Karpas-422 (cell line): ENCODE data around the gene MVP. TPM values are rescaled to one million over a fixed set of nuclear protein-coding genes. Genes with fewer than 3 reads are reported as not detected.
"Not testable (repeated sequence)": the region's sequence is repeated elsewhere in the genome, so short reads cannot be mapped to it uniquely, and the experiment has no call there.

Experiments used
- DNase-seq: peaks from one replicate; pipeline ENCODE4 v3.0.0-alpha.2; 2015
- H2AFZ ChIP-seq: fragments of 200-600 bp; sonication (generic); 2 replicates; pipeline ENCODE4 v1.6.1; 2014; ENCODE audit warnings: antibody characterized with exemption, low read length, mixed read lengths
- H3K27ac ChIP-seq: fragments of 200-600 bp; sonication (generic); 2 replicates; pipeline ENCODE4 v1.5.1; 2014; ENCODE audit warnings: mild to moderate bottlenecking, low read length, moderate library complexity
- H3K27me3 ChIP-seq: fragments of 200-600 bp; sonication (generic); 2 replicates; pipeline ENCODE4 v1.6.1; 2014; ENCODE audit warnings: low read length, mixed read lengths
- H3K36me3 ChIP-seq: fragments of 200-600 bp; sonication (generic); 2 replicates; pipeline ENCODE4 v1.6.1; 2014; ENCODE audit warnings: low read length, mixed read lengths; ENCODE audit not compliant: insufficient read depth
- H3K4me1 ChIP-seq: fragments of 200-600 bp; sonication (generic); 2 replicates; pipeline ENCODE4 v1.6.1; 2014; ENCODE audit warnings: mild to moderate bottlenecking, low read length, mixed read lengths
- H3K4me2 ChIP-seq: fragments of 200-600 bp; sonication (generic); 2 replicates; pipeline ENCODE4 v1.6.1; 2014; ENCODE audit warnings: low read length, low read depth, mild to moderate bottlenecking; ENCODE audit not compliant: poor library complexity, severe bottlenecking
- H3K4me3 ChIP-seq: fragments of 200-600 bp; sonication (generic); 2 replicates; pipeline ENCODE4 v1.5.1; 2014; ENCODE audit warnings: mild to moderate bottlenecking, antibody characterized with exemption, low read length, mixed read lengths
- H3K79me2 ChIP-seq: fragments of 200-600 bp; sonication (generic); 2 replicates; pipeline ENCODE4 v1.6.1; 2014; ENCODE audit warnings: mild to moderate bottlenecking, low read length, mixed read lengths
- H3K9ac ChIP-seq: fragments of 200-600 bp; sonication (generic); 2 replicates; pipeline ENCODE4 v1.6.0; 2014; ENCODE audit warnings: low read length
- H3K9me2 ChIP-seq: fragments of 200-600 bp; sonication (generic), shearing (Covaris generic); replicated peaks from 2 replicates; pipeline ENCODE4 v1.6.0; 2014; ENCODE audit warnings: mild to moderate bottlenecking, low read length, moderate library complexity; ENCODE audit not compliant: insufficient read depth
- H3K9me3 ChIP-seq: fragments of 300-700, 200-600 bp; sonication (generic); 2 replicates; pipeline ENCODE4 v1.6.1; 2014; ENCODE audit warnings: low read length, mixed read lengths
- H4K20me1 ChIP-seq: fragments of 200-600 bp; sonication (generic); 2 replicates; pipeline ENCODE4 v1.6.1; 2014; ENCODE audit warnings: mild to moderate bottlenecking, antibody characterized with exemption, low read length, low read depth; ENCODE audit not compliant: insufficient read depth
- total RNA-seq: library from RNA; depleted of rRNA; stranded (reverse); fragments of >200 nt; shearing (Covaris generic); gene quantifications from 2 replicates; pipeline ENCODE4 v1.2.3, GENCODE V29; 2014; ENCODE audit warnings: low replicate concordance

The MVP gene
- total RNA-seq, 1 experiment from 2014 or later, result 7.8 TPM

DNA sequence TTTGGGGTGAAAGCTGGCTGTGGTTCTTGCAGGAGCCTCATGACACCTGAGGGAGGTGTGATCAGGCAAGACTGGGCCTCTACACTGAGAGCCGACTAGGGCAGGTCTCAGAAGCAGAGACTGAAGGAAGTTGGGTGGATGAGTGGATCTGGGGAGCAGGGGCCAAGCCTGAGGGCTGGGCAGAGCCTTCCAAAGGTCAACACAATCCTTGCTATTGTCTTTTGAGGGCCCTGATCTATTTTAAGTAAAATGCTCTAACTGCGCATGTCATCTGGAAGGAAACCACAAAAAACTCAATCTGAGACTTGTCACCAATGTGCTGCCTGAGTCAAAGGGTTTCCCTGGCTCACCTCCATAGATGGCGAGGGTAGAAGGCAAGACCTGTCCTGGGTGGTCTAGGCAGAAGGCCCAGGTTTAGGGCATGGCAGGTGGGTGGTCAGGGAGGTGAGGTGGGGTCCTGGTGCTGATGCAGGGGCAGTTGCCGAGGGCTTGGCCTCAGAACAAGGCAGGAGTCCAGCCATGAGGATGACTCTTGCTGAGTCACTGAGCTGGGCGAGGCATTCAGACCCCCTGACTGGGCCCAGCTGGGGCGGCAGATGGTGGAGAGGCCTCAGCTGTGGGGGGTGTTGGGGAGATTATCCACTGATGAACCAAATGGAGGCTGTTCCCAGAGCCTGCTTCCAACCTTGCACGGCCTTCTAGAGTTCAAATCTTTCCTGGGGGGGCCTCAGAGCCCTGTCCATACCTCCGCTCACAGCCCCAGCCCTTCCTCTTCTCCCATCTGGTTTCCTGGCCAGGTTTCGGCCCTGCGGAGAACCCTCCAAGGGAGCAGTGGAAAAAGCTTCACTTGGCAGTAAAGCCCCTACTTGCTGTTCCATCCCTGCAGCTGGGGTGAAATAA is 5.1 kb downstream of the MVP start:
- Histone ChIP-seq H2AFZ (no peak overlapping the region), H3K9me2 (no peaks in the 10 kb centered on the region), H3K4me2 (no peak overlapping the region), H3K4me3 (no peak overlapping the region), H3K27me3 (no peaks in the 10 kb centered on the region), H4K20me1 (peaks cover 15% of the 10 kb centered on the region; the same call in 1 of the 2 replicates), H3K9ac (no peak overlapping the region), H3K79me2 (no peaks in the 10 kb centered on the region), H3K9me3 (no peaks in the 10 kb centered on the region), H3K36me3 (no peaks in the 10 kb centered on the region), H3K27ac (no peak overlapping the region), H3K4me1 (peaks cover 7% of the 10 kb centered on the region)
- DNase-seq, result no peak

DNA sequence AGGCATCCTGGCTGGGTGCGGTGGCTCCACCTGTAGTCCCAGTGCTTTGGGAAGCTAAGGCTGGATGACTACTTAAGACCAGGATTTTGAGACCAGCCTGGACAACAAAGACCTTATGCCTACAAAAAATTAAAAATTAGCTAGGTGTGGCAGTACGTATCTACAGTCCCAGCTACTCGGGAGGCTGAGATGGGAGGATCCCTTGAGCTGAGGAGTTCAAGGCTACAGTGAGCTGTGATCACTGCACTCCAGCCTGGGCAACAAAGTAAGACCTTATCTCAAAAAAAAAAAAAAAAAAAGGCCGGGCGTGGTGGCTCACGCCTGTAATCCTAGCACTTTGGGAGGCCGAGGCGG is 6.1 kb downstream of the MVP start:
- H3K27me3 ChIP-seq, result no peaks in the 10 kb centered on the region
- no peak overlapping the region for H3K9ac ChIP-seq
- no peaks in the 10 kb centered on the region for H3K9me2 ChIP-seq
- H3K4me1 ChIP-seq, result no peaks in the 10 kb centered on the region
- no peak overlapping the region for H3K4me2 ChIP-seq
- no peaks in the 10 kb centered on the region for H3K9me3 ChIP-seq
- H4K20me1 ChIP-seq, result peaks cover 6% of the 10 kb centered on the region; the same call in 1 of the 2 replicates
- H2AFZ ChIP-seq, result no peak overlapping the region
- no peak for DNase-seq
- H3K4me3 ChIP-seq, result no peak overlapping the region
- no peaks in the 10 kb centered on the region for H3K79me2 ChIP-seq
- H3K27ac ChIP-seq, result no peak overlapping the region
- H3K36me3 ChIP-seq, result no peaks in the 10 kb centered on the region

DNA sequence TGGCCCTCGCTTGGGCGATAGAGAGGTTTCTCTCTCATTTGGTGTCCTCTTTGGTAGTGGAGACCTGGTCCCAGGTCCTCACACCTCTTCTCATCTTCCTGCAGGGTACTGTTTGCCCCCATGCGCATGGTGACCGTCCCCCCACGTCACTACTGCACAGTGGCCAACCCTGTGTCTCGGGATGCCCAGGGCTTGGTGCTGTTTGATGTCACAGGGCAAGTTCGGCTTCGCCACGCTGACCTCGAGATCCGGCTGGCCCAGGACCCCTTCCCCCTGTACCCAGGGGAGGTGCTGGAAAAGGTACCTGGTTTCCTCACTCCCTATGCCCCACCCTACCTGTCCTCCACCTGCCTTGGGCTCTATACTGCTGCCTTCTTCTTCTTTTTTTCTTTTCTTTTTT is 10.5 kb downstream of the MVP start:
- Histone ChIP-seq H4K20me1 (no peaks in the 10 kb centered on the region), H2AFZ (no peak overlapping the region), H3K36me3 (no peaks in the 10 kb centered on the region), H3K27me3 (no peaks in the 10 kb centered on the region), H3K9me3 (no peaks in the 10 kb centered on the region), H3K4me1 (no peaks in the 10 kb centered on the region), H3K79me2 (no peaks in the 10 kb centered on the region), H3K4me2 (no peak overlapping the region), H3K9me2 (no peaks in the 10 kb centered on the region), H3K4me3 (no peak overlapping the region), H3K9ac (no peak overlapping the region), H3K27ac (no peak overlapping the region)
- no peak for DNase-seq

DNA sequence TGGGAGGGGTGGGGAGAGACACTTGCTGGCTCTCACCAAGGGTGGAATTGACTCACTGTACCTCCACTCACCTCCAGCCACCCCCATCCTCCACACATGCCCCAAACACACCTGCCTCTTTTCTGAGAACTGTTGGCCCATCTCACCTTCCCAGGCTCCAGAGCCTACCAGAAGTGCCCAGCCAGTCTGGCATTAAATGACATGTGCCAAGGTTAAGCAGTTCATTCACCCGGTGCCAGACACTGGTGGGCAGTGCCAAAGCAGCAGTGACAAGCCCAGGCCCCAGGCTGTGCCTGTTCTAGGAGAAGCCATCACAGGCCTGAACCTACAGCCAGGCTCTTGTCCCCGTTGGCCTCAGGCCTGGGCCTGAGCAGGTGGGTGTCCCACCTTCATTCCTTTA is 11.2 kb downstream of the MVP start:
- H4K20me1 ChIP-seq, result no peaks in the 10 kb centered on the region
- no peak overlapping the region for H3K4me3 ChIP-seq
- no peak overlapping the region for H3K27ac ChIP-seq
- H2AFZ ChIP-seq, result no peak overlapping the region
- no peaks in the 10 kb centered on the region for H3K27me3 ChIP-seq
- no peaks in the 10 kb centered on the region for H3K9me3 ChIP-seq
- H3K79me2 ChIP-seq, result no peaks in the 10 kb centered on the region
- H3K36me3 ChIP-seq, result no peaks in the 10 kb centered on the region
- DNase-seq, result no peak
- H3K4me1 ChIP-seq, result no peaks in the 10 kb centered on the region
- no peak overlapping the region for H3K4me2 ChIP-seq
- no peaks in the 10 kb centered on the region for H3K9me2 ChIP-seq
- no peak overlapping the region for H3K9ac ChIP-seq

DNA sequence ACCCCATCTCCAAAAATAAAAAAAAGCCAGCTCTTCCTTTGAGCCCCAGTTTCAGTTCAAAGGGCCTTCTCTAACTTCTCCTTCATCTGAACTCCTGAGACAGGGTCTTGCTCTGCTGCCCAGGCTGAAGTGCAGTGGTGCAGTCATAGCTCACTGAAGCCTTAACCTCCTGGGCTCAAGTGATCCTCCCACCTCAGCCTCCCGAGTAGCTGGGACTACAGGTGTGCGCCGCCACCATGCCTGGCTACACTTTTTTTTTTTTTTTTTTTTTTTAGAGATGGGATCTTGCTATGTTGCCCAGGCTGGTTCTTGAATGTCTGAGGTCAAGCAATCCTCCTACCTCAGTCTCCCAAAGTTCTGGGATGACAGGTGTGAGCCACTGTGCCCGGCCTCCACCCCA is 13.0 kb downstream of the MVP start:
- not testable (repeated sequence) for H3K4me1 ChIP-seq, H3K79me2 ChIP-seq, H4K20me1 ChIP-seq, H3K9me2 ChIP-seq, H3K27ac ChIP-seq, H3K9ac ChIP-seq, H2AFZ ChIP-seq, H3K27me3 ChIP-seq, H3K9me3 ChIP-seq, H3K4me3 ChIP-seq, DNase-seq, H3K36me3 ChIP-seq, H3K4me2 ChIP-seq

DNA sequence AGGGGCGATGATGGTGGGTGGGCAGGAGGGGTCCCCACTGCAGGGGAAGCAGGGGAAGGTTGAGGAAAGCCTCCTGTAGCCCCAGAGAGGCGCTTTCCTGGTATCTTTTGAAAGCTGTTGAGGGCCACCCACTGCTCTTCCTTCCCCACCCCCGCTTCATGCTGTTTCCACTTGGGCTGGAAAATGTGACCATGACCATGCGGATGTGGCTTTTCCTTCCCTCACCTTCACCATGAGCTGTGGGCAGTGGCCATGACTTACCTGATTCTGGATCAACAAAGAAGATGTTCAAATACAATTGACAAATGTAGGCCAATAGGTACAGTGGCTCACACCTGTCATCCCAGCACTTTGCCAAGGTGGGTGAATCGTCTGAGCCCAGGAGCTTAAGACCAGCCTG is 13.8 kb downstream of the MVP start:
- Histone ChIP-seq H2AFZ (no peak overlapping the region), H3K27ac (no peak overlapping the region), H3K79me2 (no peaks in the 10 kb centered on the region), H3K9me3 (no peaks in the 10 kb centered on the region), H3K9me2 (no peaks in the 10 kb centered on the region), H3K27me3 (no peaks in the 10 kb centered on the region), H4K20me1 (no peaks in the 10 kb centered on the region), H3K4me1 (no peaks in the 10 kb centered on the region), H3K36me3 (no peaks in the 10 kb centered on the region), H3K4me2 (no peak overlapping the region), H3K4me3 (no peak overlapping the region), H3K9ac (no peak overlapping the region)
- no peak for DNase-seq

DNA sequence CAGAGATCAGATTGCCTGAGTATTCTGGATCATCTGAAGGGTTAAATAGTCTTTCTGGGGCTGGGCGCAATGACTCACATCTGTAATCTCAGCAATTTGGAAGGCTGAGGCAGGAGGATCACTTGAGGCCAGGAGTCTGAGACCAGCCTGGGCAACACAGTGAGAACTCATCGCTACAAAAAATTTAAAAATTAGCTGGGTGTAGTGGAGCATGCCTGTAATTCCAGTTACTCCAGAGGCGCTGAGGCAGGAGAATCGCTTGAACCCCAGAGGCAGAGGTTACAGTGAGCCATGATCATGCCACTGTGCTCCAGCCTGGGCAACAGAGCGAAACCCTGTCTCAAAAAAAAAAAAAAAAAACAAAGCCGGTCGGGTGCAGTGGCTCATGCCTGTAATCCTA is 15.7 kb downstream of the MVP start:
- no peak overlapping the region for H3K9ac ChIP-seq
- no peak for DNase-seq
- no peaks in the 10 kb centered on the region for H4K20me1 ChIP-seq
- H3K27me3 ChIP-seq, result no peaks in the 10 kb centered on the region
- no peaks in the 10 kb centered on the region for H3K36me3 ChIP-seq
- H3K79me2 ChIP-seq, result no peaks in the 10 kb centered on the region
- H3K4me3 ChIP-seq, result no peak overlapping the region
- no peak overlapping the region for H3K4me2 ChIP-seq
- no peaks in the 10 kb centered on the region for H3K9me3 ChIP-seq
- H2AFZ ChIP-seq, result no peak overlapping the region
- no peak overlapping the region for H3K27ac ChIP-seq
- H3K4me1 ChIP-seq, result no peaks in the 10 kb centered on the region
- no peaks in the 10 kb centered on the region for H3K9me2 ChIP-seq

DNA sequence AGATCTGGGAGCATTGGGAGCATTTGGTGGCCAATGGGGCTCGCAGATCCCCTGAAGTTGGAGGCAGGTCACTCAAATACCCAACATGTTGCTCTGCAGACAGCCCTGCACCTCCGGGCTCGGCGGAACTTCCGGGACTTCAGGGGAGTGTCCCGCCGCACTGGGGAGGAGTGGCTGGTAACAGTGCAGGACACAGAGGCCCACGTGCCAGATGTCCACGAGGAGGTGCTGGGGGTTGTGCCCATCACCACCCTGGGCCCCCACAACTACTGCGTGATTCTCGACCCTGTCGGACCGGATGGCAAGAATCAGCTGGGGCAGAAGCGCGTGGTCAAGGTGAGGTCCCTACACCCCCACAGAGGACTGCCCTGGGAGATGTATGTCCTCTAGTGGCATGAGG is 16.4 kb downstream of the MVP start:
- Histone ChIP-seq H3K79me2 (no peaks in the 10 kb centered on the region), H4K20me1 (no peaks in the 10 kb centered on the region), H3K27ac (no peak overlapping the region), H3K27me3 (no peaks in the 10 kb centered on the region), H3K36me3 (no peaks in the 10 kb centered on the region), H3K9ac (no peak overlapping the region), H2AFZ (no peak overlapping the region), H3K9me3 (no peaks in the 10 kb centered on the region), H3K4me2 (no peak overlapping the region), H3K9me2 (no peaks in the 10 kb centered on the region), H3K4me1 (no peaks in the 10 kb centered on the region), H3K4me3 (no peak overlapping the region)
- DNase-seq, result no peak
